ENCODE measurements around the gene ZBTB7C. TPM values are rescaled to one million over a fixed set of nuclear protein-coding genes. Genes with fewer than 3 reads are reported as not detected.

ZBTB7C gene
- polyA plus RNA-seq, 2 donors = 20.6 to 24.5 TPM

DNA sequence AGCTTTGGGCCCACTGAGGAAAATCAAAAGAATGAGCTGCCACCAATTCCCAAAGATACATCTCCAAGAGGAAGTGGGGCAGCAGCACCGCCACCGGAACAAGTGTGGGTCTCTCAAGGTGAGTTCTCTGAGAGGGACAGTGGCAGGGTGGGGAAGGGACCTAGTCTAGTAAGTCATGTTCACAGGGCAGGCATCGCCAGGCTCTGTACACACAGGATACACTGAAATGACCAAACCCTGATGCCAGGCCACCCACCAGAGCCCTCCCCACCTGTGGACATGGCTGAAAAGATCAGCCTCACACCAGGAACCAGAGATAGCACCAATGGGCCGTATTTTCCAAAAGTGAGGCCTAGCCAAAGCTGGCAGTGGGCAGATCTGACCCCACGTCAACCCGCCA is 370.5 kb downstream of the ZBTB7C start:
- peak overlapping the region in 1 of 2 donors; percentile 44 for H3K27ac ChIP-seq (ENCODE audit: low read depth in 2 of 2, low read length in 1 of 2)
- H3K27me3 ChIP-seq (ENCODE audit: control insufficient read depth in 1 of 2, insufficient read depth in 2 of 2, low read length in 2 of 2) = no peaks in the 10 kb centered on the region
- no peaks in the 10 kb centered on the region for H3K9me3 ChIP-seq (ENCODE audit: control insufficient read depth in 2 of 2, insufficient read depth in 1 of 2, low read depth in 1 of 2, low read length in 1 of 2)
- WGBS, 2 donors = 86 to 92% methylated on average over 6 of the region's 6 CpGs
- H3K4me1 ChIP-seq (ENCODE audit: control insufficient read depth in 2 of 2, insufficient read depth in 2 of 2, low read length in 1 of 2) = peaks cover 5 to 41% of the 10 kb centered on the region in 2 donors
- no peak overlapping the region for H3K4me3 ChIP-seq (ENCODE audit: low read depth in 1 of 2, low read length in 2 of 2)
- peaks cover 0 to 34% of the 10 kb centered on the region in 2 donors for H3K36me3 ChIP-seq (ENCODE audit: control insufficient read depth in 2 of 2, insufficient read depth in 2 of 2, low read length in 1 of 2)

DNA sequence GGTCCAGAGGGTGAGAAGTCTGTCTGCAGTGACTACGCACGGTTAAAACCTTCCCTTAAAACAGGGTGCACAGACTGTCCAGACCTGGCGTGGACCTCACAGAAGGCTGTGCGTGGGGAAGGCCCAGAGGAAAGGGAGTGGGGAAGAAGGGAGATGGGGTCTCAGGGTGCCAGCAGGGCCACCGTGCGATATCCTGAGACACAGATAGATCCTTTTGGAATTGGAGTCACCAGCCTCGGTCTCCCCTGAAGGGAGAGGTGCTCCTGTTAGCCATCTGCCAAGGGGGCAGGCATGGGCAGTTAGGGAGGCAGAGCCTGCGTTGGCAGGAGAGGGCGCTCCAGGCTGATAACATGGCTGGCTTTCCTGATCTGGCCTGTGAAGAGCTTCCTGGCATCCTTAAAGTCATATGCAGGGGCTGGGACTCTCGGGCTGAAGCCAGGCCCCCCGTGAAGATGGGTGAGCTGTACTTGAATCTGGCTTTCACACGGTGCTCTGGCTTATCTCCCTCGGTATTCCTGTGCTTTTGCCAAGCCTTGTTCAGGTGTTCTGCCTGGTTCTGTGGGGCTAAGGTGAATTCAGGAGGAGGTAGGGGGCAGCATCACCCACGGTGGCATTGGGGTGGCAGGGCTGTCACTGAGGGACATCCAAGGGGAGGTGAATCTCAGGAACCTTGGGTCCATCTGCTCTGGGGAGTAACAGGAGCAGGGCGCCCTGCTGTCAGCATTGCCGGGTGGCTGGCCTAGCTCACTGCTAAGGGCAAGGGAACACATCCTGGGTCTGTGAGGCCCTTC is 371.5 kb downstream of the ZBTB7C start:
- WGBS, 2 donors = 67 to 70% methylated on average over 16 of the region's 16 CpGs
- peaks cover 0 to 34% of the 10 kb centered on the region in 2 donors for H3K36me3 ChIP-seq (ENCODE audit: control insufficient read depth in 2 of 2, insufficient read depth in 2 of 2, low read length in 1 of 2)
- peaks cover 5 to 41% of the 10 kb centered on the region in 2 donors for H3K4me1 ChIP-seq (ENCODE audit: control insufficient read depth in 2 of 2, insufficient read depth in 2 of 2, low read length in 1 of 2)
- H3K4me3 ChIP-seq (ENCODE audit: low read depth in 1 of 2, low read length in 2 of 2) = no peak overlapping the region
- peak overlapping the region in 1 of 2 donors; percentile 75 for H3K27ac ChIP-seq (ENCODE audit: low read depth in 2 of 2, low read length in 1 of 2)
- H3K27me3 ChIP-seq (ENCODE audit: control insufficient read depth in 1 of 2, insufficient read depth in 2 of 2, low read length in 2 of 2) = no peaks in the 10 kb centered on the region
- no peaks in the 10 kb centered on the region for H3K9me3 ChIP-seq (ENCODE audit: control insufficient read depth in 2 of 2, insufficient read depth in 1 of 2, low read depth in 1 of 2, low read length in 1 of 2)

DNA sequence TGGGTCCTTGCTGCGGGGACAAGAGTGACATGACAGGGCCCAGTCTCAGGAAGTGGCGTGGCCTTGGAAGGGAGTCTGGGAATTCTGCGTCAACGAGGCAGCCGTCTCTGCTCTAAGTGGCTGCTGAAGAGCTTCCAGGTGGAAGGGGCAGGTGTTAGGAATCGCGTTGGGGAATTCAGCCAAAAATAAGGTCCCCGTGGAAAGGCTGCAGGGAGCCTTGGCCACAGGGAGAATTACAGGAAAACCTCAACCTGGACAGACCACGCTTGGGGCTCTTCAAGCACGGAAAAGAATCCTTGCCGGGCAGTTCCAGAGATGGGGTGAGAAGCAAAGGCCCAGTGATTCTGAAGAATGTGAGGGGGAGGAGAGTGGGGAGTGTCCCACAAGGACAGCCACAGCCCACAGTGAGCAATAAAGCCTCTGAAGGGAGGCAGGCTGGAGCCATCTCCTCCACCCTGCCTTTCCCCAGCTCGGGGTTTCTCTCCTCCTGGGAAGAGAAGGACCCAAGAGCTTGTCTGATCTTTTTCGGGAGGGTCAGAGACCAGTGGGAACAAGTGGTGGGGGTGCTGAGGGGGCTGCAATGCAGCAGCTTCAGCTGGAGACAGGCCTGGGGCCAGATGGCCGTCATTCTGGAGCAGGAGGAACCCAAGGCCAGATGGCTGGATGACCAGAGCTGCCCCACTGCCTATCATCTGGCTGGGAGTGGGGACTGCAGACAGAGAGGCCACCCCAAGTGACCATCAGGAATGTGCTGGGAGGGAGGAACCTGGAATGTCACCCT is 372.4 kb downstream of the ZBTB7C start:
- H3K27me3 ChIP-seq (ENCODE audit: control insufficient read depth in 1 of 2, insufficient read depth in 2 of 2, low read length in 2 of 2) = no peaks in the 10 kb centered on the region
- 67 to 73% methylated on average over 14 of the region's 14 CpGs for WGBS, 2 donors
- H3K9me3 ChIP-seq (ENCODE audit: control insufficient read depth in 2 of 2, insufficient read depth in 1 of 2, low read depth in 1 of 2, low read length in 1 of 2) = no peaks in the 10 kb centered on the region
- peaks cover 0 to 34% of the 10 kb centered on the region in 2 donors for H3K36me3 ChIP-seq (ENCODE audit: control insufficient read depth in 2 of 2, insufficient read depth in 2 of 2, low read length in 1 of 2)
- H3K4me3 ChIP-seq (ENCODE audit: low read depth in 1 of 2, low read length in 2 of 2) = no peak overlapping the region
- H3K27ac ChIP-seq (ENCODE audit: low read depth in 2 of 2, low read length in 1 of 2) = peak overlapping the region; percentile 1 to 75
- peaks cover 5 to 42% of the 10 kb centered on the region in 2 donors for H3K4me1 ChIP-seq (ENCODE audit: control insufficient read depth in 2 of 2, insufficient read depth in 2 of 2, low read length in 1 of 2)

DNA sequence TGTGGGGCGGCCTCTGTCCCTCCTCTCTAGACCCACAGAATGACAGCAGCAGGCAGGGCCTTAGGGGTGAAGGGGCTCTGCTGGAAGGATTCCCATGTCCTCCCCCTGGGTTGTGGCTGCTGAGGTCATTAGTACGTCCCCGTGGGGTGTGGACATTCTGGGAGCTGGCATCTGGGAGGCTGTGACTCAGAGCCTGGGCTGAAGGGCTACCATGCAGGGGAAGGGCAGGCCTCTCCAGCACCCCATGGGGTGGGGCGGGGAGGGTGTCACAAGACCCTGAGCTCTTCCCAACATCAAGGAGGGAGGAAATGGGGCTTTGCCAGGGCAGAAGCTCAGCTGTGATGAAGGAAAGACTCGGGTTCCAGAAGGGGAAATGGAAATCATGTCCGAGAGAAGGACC is 373.0 kb downstream of the ZBTB7C start:
- Histone ChIP-seq H3K36me3 (ENCODE audit: control insufficient read depth in 2 of 2, insufficient read depth in 2 of 2, low read length in 1 of 2) (peaks cover 0 to 34% of the 10 kb centered on the region in 2 donors), H3K27me3 (ENCODE audit: control insufficient read depth in 1 of 2, insufficient read depth in 2 of 2, low read length in 2 of 2) (no peaks in the 10 kb centered on the region), H3K4me3 (ENCODE audit: low read depth in 1 of 2, low read length in 2 of 2) (no peak overlapping the region), H3K9me3 (ENCODE audit: control insufficient read depth in 2 of 2, insufficient read depth in 1 of 2, low read depth in 1 of 2, low read length in 1 of 2) (no peaks in the 10 kb centered on the region), H3K27ac (ENCODE audit: low read depth in 2 of 2, low read length in 1 of 2) (peak overlapping the region; percentile 35 to 75), H3K4me1 (ENCODE audit: control insufficient read depth in 2 of 2, insufficient read depth in 2 of 2, low read length in 1 of 2) (peaks cover 5 to 48% of the 10 kb centered on the region in 2 donors)
- WGBS, 2 donors = 69% methylated on average over 6 of the region's 6 CpGs

DNA sequence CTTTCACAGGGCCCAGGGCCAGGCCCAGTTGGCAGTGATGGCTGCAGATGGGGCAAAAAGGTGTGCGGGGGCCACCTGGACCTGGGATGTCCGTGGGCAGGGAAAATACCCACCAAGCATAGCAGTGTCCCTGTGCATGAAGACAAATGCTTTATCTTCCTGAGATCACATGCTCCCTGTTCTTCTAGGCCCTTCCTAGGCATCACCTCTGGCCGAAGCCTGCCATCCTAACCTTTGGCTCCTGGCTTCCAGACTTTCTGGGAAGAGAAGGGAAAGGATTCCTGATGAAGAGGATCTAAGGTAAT is 373.7 kb downstream of the ZBTB7C start:
- 85 to 100% methylated on average over 3 of the region's 3 CpGs for WGBS, 2 donors
- H3K36me3 ChIP-seq (ENCODE audit: control insufficient read depth in 2 of 2, insufficient read depth in 2 of 2, low read length in 1 of 2) = peaks cover 0 to 27% of the 10 kb centered on the region in 2 donors
- no peaks in the 10 kb centered on the region for H3K9me3 ChIP-seq (ENCODE audit: control insufficient read depth in 2 of 2, insufficient read depth in 1 of 2, low read depth in 1 of 2, low read length in 1 of 2)
- H3K4me1 ChIP-seq (ENCODE audit: control insufficient read depth in 2 of 2, insufficient read depth in 2 of 2, low read length in 1 of 2) = peaks cover 5 to 49% of the 10 kb centered on the region in 2 donors
- H3K27me3 ChIP-seq (ENCODE audit: control insufficient read depth in 1 of 2, insufficient read depth in 2 of 2, low read length in 2 of 2) = no peaks in the 10 kb centered on the region
- no peak overlapping the region for H3K4me3 ChIP-seq (ENCODE audit: low read depth in 1 of 2, low read length in 2 of 2)
- peak overlapping the region; percentile 35 to 75 for H3K27ac ChIP-seq (ENCODE audit: low read depth in 2 of 2, low read length in 1 of 2)

GRCh38 chr18:48034651-48035555 is 374.3 kb downstream of the ZBTB7C start:
- WGBS, 2 donors = 88 to 91% methylated on average over 16 of the region's 16 CpGs
- Histone ChIP-seq H3K27me3 (ENCODE audit: control insufficient read depth in 1 of 2, insufficient read depth in 2 of 2, low read length in 2 of 2) (no peaks in the 10 kb centered on the region), H3K27ac (ENCODE audit: low read depth in 2 of 2, low read length in 1 of 2) (peak overlapping the region; percentile 16 to 17), H3K9me3 (ENCODE audit: control insufficient read depth in 2 of 2, insufficient read depth in 1 of 2, low read depth in 1 of 2, low read length in 1 of 2) (no peaks in the 10 kb centered on the region), H3K4me1 (ENCODE audit: control insufficient read depth in 2 of 2, insufficient read depth in 2 of 2, low read length in 1 of 2) (peaks cover 5 to 49% of the 10 kb centered on the region in 2 donors), H3K4me3 (ENCODE audit: low read depth in 1 of 2, low read length in 2 of 2) (no peak overlapping the region), H3K36me3 (ENCODE audit: control insufficient read depth in 2 of 2, insufficient read depth in 2 of 2, low read length in 1 of 2) (peaks cover 0 to 22% of the 10 kb centered on the region in 2 donors)

DNA sequence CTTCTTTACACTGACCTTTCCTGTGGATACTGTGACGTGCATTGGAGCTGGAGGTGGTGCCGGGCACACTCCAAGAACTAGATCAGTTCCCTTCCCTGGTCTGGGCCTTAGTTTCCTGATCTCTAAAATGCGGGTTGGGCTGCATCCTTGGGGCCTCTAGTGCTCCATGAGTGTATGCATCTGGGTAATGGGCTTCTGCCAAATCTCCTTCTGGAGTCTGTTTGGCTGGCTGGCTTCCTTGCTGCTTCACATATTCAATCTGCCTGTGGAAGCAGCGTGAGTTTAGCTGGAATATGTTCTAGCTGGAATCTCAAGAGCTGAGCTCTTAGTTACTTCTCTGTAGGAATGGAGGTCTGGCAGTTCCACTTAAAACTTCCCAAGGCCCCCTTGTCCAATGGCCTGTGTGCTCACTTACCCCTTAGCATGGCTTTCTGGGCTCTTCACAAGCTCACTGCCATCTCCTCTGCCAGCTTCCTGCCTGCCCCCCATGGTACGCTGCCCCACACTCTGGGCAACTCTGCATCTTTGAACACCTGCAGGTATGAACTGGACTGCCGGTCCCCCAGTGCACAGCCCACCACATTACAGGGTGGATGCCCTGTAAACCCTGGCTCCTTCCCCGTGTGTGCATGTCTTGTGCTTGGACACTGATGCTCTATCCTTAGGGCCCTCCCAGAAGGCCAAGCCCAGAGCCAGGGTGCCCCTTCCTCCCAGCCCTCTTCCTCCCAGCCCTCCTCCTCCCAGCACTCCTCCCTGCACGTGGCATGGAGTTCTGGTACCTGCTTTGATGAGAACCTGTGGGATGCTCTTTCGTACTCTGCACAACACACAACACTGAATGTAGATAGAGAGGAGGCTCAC is 375.2 kb downstream of the ZBTB7C start:
- 77 to 80% methylated on average over 9 of the region's 9 CpGs for WGBS, 2 donors
- Histone ChIP-seq H3K27ac (ENCODE audit: low read depth in 2 of 2, low read length in 1 of 2) (peak overlapping the region; percentile 3 to 26), H3K36me3 (ENCODE audit: control insufficient read depth in 2 of 2, insufficient read depth in 2 of 2, low read length in 1 of 2) (peaks cover 0 to 18% of the 10 kb centered on the region in 2 donors)

GRCh38 chr18:48032876-48033789 is 376.1 kb downstream of the ZBTB7C start:
- Histone ChIP-seq H3K4me1 (ENCODE audit: control insufficient read depth in 2 of 2, insufficient read depth in 2 of 2, low read length in 1 of 2) (peaks cover 11 to 55% of the 10 kb centered on the region in 2 donors), H3K27ac (ENCODE audit: low read depth in 2 of 2, low read length in 1 of 2) (peak overlapping the region; percentile 0 to 26), H3K4me3 (ENCODE audit: low read depth in 1 of 2, low read length in 2 of 2) (no peak overlapping the region), H3K27me3 (ENCODE audit: control insufficient read depth in 1 of 2, insufficient read depth in 2 of 2, low read length in 2 of 2) (no peaks in the 10 kb centered on the region), H3K9me3 (ENCODE audit: control insufficient read depth in 2 of 2, insufficient read depth in 1 of 2, low read depth in 1 of 2, low read length in 1 of 2) (peaks cover 0 to 1% of the 10 kb centered on the region in 2 donors), H3K36me3 (ENCODE audit: control insufficient read depth in 2 of 2, insufficient read depth in 2 of 2, low read length in 1 of 2) (peaks cover 0 to 15% of the 10 kb centered on the region in 2 donors)
- WGBS, 2 donors = 89% methylated on average over 3 of the region's 3 CpGs

More for the DNA sequence above, 375.2 kb downstream of the ZBTB7C start:
- Histone ChIP-seq H3K4me3 (ENCODE audit: low read depth in 1 of 2, low read length in 2 of 2) (no peak overlapping the region), H3K27me3 (ENCODE audit: control insufficient read depth in 1 of 2, insufficient read depth in 2 of 2, low read length in 2 of 2) (no peaks in the 10 kb centered on the region), H3K9me3 (ENCODE audit: control insufficient read depth in 2 of 2, insufficient read depth in 1 of 2, low read depth in 1 of 2, low read length in 1 of 2) (peaks cover 0 to 1% of the 10 kb centered on the region in 2 donors), H3K4me1 (ENCODE audit: control insufficient read depth in 2 of 2, insufficient read depth in 2 of 2, low read length in 1 of 2) (peaks cover 11 to 55% of the 10 kb centered on the region in 2 donors)
